ENCODE results near the gene PECR.

GRCh38 chr2:216110620-216111019 is 29.0 kb upstream of the PECR start:
- TF ChIP-seq CTCF (IDR thresholded peaks at IDR 0.05): no peak
- no peak for TF ChIP-seq EZH2 (IDR thresholded peaks at IDR 0.05; ENCODE audit: borderline replicate concordance, insufficient read depth, low read depth, low read length, poor library complexity, severe bottlenecking)

All from B cell (primary cell).